VCaP (cell line): ENCODE measurements around the gene EHD3.

Source experiments
- H3K27ac ChIP-seq: fragments of 450-650 bp; 2 replicates; pipeline ENCODE4 v1.5.1; 2017
- CTCF ChIP-seq: fragments of 450-650 bp; conservative IDR thresholded peaks from 2 replicates; pipeline ENCODE4 v1.5.1; 2017; ENCODE audit warnings: mild to moderate bottlenecking, moderate library complexity

EHD3 gene

GRCh38 chr2:31202041-31202440, 31.9 kb upstream of the EHD3 start:
- no peak for TF ChIP-seq CTCF
- no peak overlapping the region for H3K27ac ChIP-seq

- H3K27ac ChIP-seq: peak overlapping the region; percentile 18; the same call in 1 of the 2 replicates
- no peak for TF ChIP-seq CTCF
Measured at GRCh38 chr2:31202833-31203232, 31.1 kb upstream of the EHD3 start.

GRCh38 chr2:31203916-31204315, 30.0 kb upstream of the EHD3 start:
- no peak overlapping the region for H3K27ac ChIP-seq
- TF ChIP-seq CTCF: no peak

- H3K27ac ChIP-seq: no peak overlapping the region
- no peak for TF ChIP-seq CTCF
Measured at GRCh38 chr2:31204783-31205182, 29.2 kb upstream of the EHD3 start.

- TF ChIP-seq CTCF: no peak
- no peak overlapping the region for H3K27ac ChIP-seq
Measured at GRCh38 chr2:31205186-31205585, 28.8 kb upstream of the EHD3 start.

GRCh38 chr2:31205613-31206012, 28.3 kb upstream of the EHD3 start:
- no peak overlapping the region for H3K27ac ChIP-seq
- TF ChIP-seq CTCF: no peak

GRCh38 chr2:31207790-31208189, 26.2 kb upstream of the EHD3 start:
- no peak for TF ChIP-seq CTCF
- H3K27ac ChIP-seq: no peak overlapping the region

- no peak overlapping the region for H3K27ac ChIP-seq
- TF ChIP-seq CTCF: no peak
Measured at GRCh38 chr2:31208240-31208639, 25.7 kb upstream of the EHD3 start.
